Measurements from ENCODE around the gene KLHL22. TPM values are rescaled to one million over a fixed set of nuclear protein-coding genes. Genes with fewer than 3 reads are reported as not detected.

The KLHL22 gene
- total RNA-seq, 4 donors from 2014 or later: 12.4 to 49.8 (median 42.4) TPM

DNA sequence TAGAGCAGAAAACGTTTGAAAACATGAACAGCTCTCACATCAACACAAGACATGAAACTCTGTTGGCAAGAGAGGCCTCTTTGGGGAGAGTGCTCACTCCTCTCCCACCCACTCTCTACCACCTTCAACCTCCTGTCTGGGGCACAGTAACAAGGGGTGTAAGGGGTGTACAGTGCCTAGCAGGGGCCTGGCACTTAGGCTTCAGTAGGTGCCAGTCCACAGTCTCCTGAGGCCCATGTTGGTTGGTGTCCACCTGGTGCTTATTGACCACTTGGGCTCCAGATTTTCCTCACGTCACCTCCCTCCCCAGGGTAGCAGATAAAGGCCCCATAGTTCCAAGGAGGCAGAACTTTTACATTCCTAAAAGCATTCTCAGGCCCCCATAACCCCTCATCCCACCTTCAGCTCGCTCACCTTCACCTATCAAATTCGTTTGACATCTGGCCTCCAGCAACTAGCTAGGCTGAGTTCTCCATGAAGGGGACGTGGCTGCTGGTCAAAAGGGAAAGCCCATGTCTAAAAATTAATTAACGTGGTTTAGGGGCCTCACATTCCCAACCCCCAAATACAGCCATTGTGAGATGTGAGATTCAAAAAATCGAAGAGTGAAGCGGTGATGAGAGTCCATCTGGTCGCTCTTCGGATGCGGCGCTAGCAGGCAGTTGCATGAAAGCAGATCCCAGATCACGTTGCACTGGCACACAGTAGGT is 11.1 kb upstream of the KLHL22 start:
- TF ChIP-seq, protein P1, sequence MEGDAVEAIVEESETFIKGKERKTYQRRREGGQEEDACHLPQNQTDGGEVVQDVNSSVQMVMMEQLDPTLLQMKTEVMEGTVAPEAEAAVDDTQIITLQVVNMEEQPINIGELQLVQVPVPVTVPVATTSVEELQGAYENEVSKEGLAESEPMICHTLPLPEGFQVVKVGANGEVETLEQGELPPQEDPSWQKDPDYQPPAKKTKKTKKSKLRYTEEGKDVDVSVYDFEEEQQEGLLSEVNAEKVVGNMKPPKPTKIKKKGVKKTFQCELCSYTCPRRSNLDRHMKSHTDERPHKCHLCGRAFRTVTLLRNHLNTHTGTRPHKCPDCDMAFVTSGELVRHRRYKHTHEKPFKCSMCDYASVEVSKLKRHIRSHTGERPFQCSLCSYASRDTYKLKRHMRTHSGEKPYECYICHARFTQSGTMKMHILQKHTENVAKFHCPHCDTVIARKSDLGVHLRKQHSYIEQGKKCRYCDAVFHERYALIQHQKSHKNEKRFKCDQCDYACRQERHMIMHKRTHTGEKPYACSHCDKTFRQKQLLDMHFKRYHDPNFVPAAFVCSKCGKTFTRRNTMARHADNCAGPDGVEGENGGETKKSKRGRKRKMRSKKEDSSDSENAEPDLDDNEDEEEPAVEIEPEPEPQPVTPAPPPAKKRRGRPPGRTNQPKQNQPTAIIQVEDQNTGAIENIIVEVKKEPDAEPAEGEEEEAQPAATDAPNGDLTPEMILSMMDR (IDR thresholded peaks at IDR 0.05; ENCODE audit: low read depth): no peak

DNA sequence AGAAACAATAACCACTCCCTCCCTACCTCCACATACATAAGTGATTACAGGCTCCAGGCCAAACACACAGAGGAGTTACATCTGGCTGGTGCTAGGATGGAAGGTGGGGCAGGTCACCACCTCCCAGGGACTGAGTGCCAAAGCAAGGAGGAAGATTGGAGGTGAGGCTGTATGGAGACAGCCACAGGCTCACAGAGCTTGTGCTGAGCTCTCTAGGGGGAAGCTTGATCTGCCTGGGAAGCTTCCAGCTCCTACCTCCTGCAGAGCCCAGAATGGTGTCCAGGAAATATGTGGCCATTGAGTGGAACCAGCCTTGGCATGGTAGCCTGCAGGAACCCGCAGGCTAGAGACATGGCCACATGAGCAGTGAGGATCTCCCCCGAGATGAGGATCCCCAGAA is 8.2 kb upstream of the KLHL22 start:
- TF ChIP-seq, protein P1 (IDR thresholded peaks at IDR 0.05; ENCODE audit: low read depth): no peak

DNA sequence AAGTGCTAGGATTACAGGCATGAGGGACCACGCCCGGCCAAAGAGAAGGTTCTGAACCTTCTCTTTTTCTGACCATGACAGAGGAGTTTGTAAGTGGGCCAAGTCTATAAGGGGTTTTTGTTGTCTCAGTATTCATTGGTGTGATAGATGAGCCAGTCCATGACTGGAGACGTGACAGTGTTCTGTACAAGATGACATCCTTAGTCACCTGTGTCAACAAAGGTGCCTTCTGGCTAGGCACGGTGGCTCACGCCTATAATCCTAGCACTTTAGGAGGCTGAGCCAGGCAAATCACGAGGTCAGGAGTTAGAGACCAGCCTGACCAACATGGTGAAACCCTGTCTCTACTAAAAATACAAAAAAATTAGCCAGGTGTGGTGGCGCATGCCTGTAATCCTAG is 4.2 kb upstream of the KLHL22 start:
- TF ChIP-seq, protein P1 (IDR thresholded peaks at IDR 0.05; ENCODE audit: low read depth): no peak

DNA sequence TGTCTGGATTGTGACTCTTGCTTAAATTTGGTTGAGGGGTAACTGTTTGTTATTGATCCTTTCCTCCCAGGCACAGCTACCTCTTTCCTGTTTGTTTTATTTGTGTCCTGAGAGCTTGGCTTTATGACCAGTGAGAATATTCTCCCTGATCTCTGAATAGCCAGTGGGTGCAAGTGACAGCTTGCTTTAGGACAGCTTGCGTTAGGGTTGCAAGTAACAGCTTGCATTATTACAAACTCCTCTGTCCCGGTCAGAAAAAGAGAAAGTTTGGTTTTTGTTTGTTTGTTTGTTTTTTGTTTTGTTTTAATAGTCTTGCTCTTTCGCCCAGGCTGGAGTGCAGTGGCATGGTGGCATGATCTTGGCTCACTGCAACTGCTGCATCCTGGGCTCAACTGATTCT is 3.3 kb upstream of the KLHL22 start:
- TF ChIP-seq, protein P1 (IDR thresholded peaks at IDR 0.05; ENCODE audit: low read depth): no peak

DNA sequence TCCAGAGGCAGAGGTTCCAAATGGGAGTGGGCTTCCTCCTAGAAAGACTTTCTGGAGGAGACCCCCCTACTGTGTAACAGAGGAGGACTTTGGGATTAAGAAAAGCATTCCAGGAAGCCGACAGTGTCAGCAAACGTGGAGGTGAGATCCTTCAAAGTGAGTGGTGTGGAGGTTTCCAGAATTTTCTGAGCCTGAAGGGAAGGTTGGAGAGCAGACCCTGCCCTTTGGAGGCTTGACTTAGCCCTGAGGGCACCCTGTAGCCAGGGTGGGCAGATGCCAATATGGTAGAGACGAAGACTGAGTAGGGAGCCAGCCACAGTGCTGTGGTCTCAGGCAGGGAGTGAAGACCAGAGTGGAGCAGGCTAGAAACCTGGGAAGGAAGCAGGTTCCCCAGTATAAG is 1.8 kb upstream of the KLHL22 start:
- TF ChIP-seq, protein P1 (IDR thresholded peaks at IDR 0.05; ENCODE audit: low read depth): no peak

DNA sequence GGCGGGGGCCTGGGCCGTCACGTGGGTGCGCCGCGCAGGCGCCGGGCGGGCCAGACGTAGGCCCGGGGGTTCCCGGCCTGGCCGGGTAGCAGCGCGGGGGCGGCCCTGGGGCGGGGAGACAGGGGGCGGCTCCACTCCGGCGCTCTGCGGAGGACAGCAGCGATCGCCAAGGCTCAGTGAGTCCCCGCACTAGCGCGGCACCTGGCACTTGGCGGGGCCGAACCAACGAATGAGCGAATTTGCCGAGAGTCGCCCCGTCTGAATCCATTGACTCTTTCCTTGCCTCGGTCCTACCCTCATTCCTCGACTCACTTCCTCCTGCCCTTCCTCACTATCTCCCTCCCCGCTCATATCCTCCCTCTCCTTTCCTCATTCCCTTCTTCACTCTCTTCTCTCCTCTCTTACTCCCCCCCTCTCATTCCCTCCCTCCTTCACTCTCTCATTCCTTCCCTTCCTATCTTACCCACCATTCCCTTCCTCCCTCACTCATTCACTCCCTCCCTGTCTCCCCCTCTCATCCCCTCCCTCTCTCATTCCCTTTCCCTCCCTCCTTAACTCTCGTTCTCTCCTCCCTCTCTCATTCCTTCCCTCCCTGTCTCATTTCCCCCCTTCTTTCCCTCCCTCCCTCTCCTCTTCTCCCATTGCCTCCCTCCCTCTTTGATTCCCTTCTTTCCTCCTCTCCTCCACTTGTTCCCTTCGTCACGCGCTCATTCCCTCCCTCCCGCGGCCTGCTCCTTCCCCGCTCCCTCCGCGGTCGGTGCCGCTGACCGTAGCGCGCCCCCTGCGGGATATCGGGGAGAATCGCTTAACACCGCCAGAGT is 476 bp upstream of the KLHL22 start:
- TF ChIP-seq, protein P1 (IDR thresholded peaks at IDR 0.05; ENCODE audit: low read depth): no peak

DNA sequence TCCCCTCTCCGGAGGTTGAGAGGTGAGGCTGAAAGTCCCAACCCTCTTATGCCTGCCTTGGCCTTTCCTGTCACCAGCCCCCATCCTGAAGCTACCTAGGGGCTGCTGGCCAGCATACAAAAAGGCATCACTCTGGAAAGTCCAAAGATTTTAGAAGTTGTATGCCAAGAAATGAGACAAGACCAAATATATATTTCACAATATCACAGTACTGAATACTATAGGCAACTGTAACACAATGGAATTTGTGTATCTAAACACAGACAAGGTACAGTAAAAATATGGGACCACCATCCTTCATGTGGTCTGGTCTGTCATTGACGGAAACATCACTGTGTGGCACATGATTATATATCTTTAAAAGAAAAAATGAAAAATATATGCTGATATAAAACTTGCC is 4.2 kb downstream of the KLHL22 start:
- TF ChIP-seq, protein P1 (IDR thresholded peaks at IDR 0.05; ENCODE audit: low read depth): no peak

Measured in subcutaneous adipose tissue (tissue), 4 donors.